ENCODE data around the gene NUTF2. TPM values are rescaled to one million over a fixed set of nuclear protein-coding genes. Genes with fewer than 3 reads are reported as not detected.

NUTF2 gene
- total RNA-seq, 4 donors from 2014 or later, result 101 to 161 (median 113) TPM

GRCh38 chr16:67868290-67868689 lies 21.6 kb downstream of the NUTF2 start:
- no peaks in the 10 kb centered on the region for H3K9me3 ChIP-seq
- no peak for TF ChIP-seq EP300 (IDR thresholded peaks at IDR 0.05)
- TF ChIP-seq POLR2A (IDR thresholded peaks at IDR 0.05), result no peak
- TF ChIP-seq CTCF (IDR thresholded peaks at IDR 0.05), result no peak
- TF ChIP-seq POLR2AphosphoS5 (IDR thresholded peaks at IDR 0.05), result no peak
- peaks cover 63% of the 10 kb centered on the region for H3K36me3 ChIP-seq
- no peak overlapping the region for H3K27ac ChIP-seq
- 93% methylated on average over 6 of the region's 6 CpGs for WGBS
- H3K4me1 ChIP-seq, result peaks cover 17% of the 10 kb centered on the region
- H3K27me3 ChIP-seq, result no peaks in the 10 kb centered on the region
- DNase-seq (ENCODE audit: low spot score in 2 of 2), result no peak
- no peak overlapping the region for H3K4me3 ChIP-seq

GRCh38 chr16:67869653-67870052 lies 22.9 kb downstream of the NUTF2 start:
- Histone ChIP-seq H3K4me3 (no peak overlapping the region), H3K27me3 (no peaks in the 10 kb centered on the region), H3K9me3 (no peaks in the 10 kb centered on the region), H3K4me1 (peaks cover 22% of the 10 kb centered on the region), H3K36me3 (peaks cover 63% of the 10 kb centered on the region), H3K27ac (no peak overlapping the region)
- DNase-seq (ENCODE audit: low spot score in 2 of 2), result no peak
- no peak for TF ChIP-seq CTCF (IDR thresholded peaks at IDR 0.05)
- TF ChIP-seq POLR2A (IDR thresholded peaks at IDR 0.05), result no peak
- TF ChIP-seq EP300 (IDR thresholded peaks at IDR 0.05), result no peak
- no peak for TF ChIP-seq POLR2AphosphoS5 (IDR thresholded peaks at IDR 0.05)
- WGBS, result 85% methylated on average over 7 of the region's 7 CpGs

- DNase-seq (ENCODE audit: low spot score in 2 of 2), result no peak
- no peak overlapping the region for H3K4me3 ChIP-seq
- H3K27me3 ChIP-seq, result no peaks in the 10 kb centered on the region
- peak overlapping the region; percentile 10 for H3K27ac ChIP-seq
- H3K36me3 ChIP-seq, result peaks cover 49% of the 10 kb centered on the region
- TF ChIP-seq CTCF (IDR thresholded peaks at IDR 0.05) (no peak), POLR2AphosphoS5 (IDR thresholded peaks at IDR 0.05) (no peak), POLR2A (IDR thresholded peaks at IDR 0.05) (no peak)
- no peaks in the 10 kb centered on the region for H3K9me3 ChIP-seq
- peaks cover 38% of the 10 kb centered on the region for H3K4me1 ChIP-seq
- 29% methylated on average over 1 of the region's 3 CpGs for WGBS
Measured at GRCh38 chr16:67871256-67871655, 24.5 kb downstream of the NUTF2 start.

GRCh38 chr16:67872131-67872630 lies 25.4 kb downstream of the NUTF2 start:
- peaks cover 38% of the 10 kb centered on the region for H3K4me1 ChIP-seq
- no peak for DNase-seq (ENCODE audit: low spot score in 2 of 2)
- 66% methylated on average over 2 of the region's 2 CpGs for WGBS
- no peaks in the 10 kb centered on the region for H3K9me3 ChIP-seq
- no peaks in the 10 kb centered on the region for H3K27me3 ChIP-seq
- peak overlapping the region; percentile 100 for H3K4me3 ChIP-seq
- TF ChIP-seq EP300 (IDR thresholded peaks at IDR 0.05), result no peak
- TF ChIP-seq CTCF (IDR thresholded peaks at IDR 0.05), result no peak
- H3K36me3 ChIP-seq, result peaks cover 49% of the 10 kb centered on the region
- H3K27ac ChIP-seq, result peak overlapping the region; percentile 91

GRCh38 chr16:67872631-67873434 lies 26.1 kb downstream of the NUTF2 start, which contains the start of gene EDC4:
TSS of gene EDC4 (plus strand) at chr16:67873052. CDS start at chr16:67873262, 210 bp downstream.
- 10% methylated on average over 6 of the region's 72 CpGs for WGBS
- Histone ChIP-seq H3K9me3 (no peaks in the 10 kb centered on the region), H3K27ac (peak within 1 kb of the TSS; percentile 91), H3K27me3 (no peaks in the 10 kb centered on the region), H3K4me3 (peak within 1 kb of the TSS; percentile 100), H3K4me1 (peaks cover 38% of the 10 kb centered on the region), H3K36me3 (peaks cover 49% of the 10 kb centered on the region)
- DNase-seq (ENCODE audit: low spot score in 2 of 2), result peak; percentile 93 to 94
- TF ChIP-seq EP300 (IDR thresholded peaks at IDR 0.05), result no peak
- peak; percentile 8 to 53 for TF ChIP-seq POLR2A (IDR thresholded peaks at IDR 0.05)
- TF ChIP-seq POLR2AphosphoS5 (IDR thresholded peaks at IDR 0.05), result peak; percentile 44 to 95 (median 74)
- no peak for TF ChIP-seq CTCF (IDR thresholded peaks at IDR 0.05)
